ENCODE measurements around the gene LRMDA.

LRMDA gene

GRCh38 chr10:75681334-75681733 lies 249.9 kb downstream of the LRMDA start:
- DNase-seq, result no peak

GRCh38 chr10:75682649-75683557 lies 251.5 kb downstream of the LRMDA start:
- no peak for DNase-seq

GRCh38 chr10:75685187-75685586 lies 253.8 kb downstream of the LRMDA start:
- no peak for DNase-seq

- no peak for DNase-seq
These were observed 257.3 kb downstream of the LRMDA start for GRCh38 chr10:75688506-75689300.

- DNase-seq, result no peak
These were observed 262.1 kb downstream of the LRMDA start for GRCh38 chr10:75693489-75693888.

GRCh38 chr10:75694269-75694668 lies 262.8 kb downstream of the LRMDA start:
- DNase-seq, result no peak

GRCh38 chr10:75694790-75695189 lies 263.4 kb downstream of the LRMDA start:
- DNase-seq, result no peak

GRCh38 chr10:75695994-75696393 lies 264.6 kb downstream of the LRMDA start:
- DNase-seq, result no peak

- no peak for DNase-seq
These were observed 265.1 kb downstream of the LRMDA start for GRCh38 chr10:75696536-75696935.

- DNase-seq, result no peak
These were observed 271.9 kb downstream of the LRMDA start for GRCh38 chr10:75703191-75703854.

GRCh38 chr10:75705426-75705825 lies 274.0 kb downstream of the LRMDA start:
- no peak for DNase-seq

GRCh38 chr10:75707080-75707840 lies 275.8 kb downstream of the LRMDA start:
- no peak for DNase-seq

GRCh38 chr10:75708060-75708459 lies 276.6 kb downstream of the LRMDA start:
- DNase-seq, result no peak

GRCh38 chr10:75709245-75709644 lies 277.8 kb downstream of the LRMDA start:
- DNase-seq, result no peak

GRCh38 chr10:75709811-75710210 lies 278.4 kb downstream of the LRMDA start:
- DNase-seq, result no peak

GRCh38 chr10:75712242-75712880 lies 280.9 kb downstream of the LRMDA start:
- DNase-seq, result no peak

- no peak for DNase-seq
These were observed 285.1 kb downstream of the LRMDA start for GRCh38 chr10:75716506-75716905.

- DNase-seq, result no peak
These were observed 285.9 kb downstream of the LRMDA start for GRCh38 chr10:75717126-75717916.

- DNase-seq, result no peak
These were observed 287.6 kb downstream of the LRMDA start for GRCh38 chr10:75718991-75719390.

- no peak for DNase-seq
These were observed 288.7 kb downstream of the LRMDA start for GRCh38 chr10:75720157-75720556.

GRCh38 chr10:75722020-75722419 lies 290.6 kb downstream of the LRMDA start:
- no peak for DNase-seq
